KMS-11 (cell line): ENCODE results near the gene GLRB.

Experiments used
- H2AFZ ChIP-seq: fragments of 200-600 bp; sonication (generic); 2 replicates; pipeline ENCODE4 v1.6.1; 2016; ENCODE audit warnings: antibody characterized with exemption, mixed run types, low read depth
- H3K27ac ChIP-seq: fragments of 200-600 bp; sonication (generic); 2 replicates; pipeline ENCODE4 v1.6.1; 2016; ENCODE audit warnings: mild to moderate bottlenecking, mixed run types
- H3K27me3 ChIP-seq: fragments of 200-600 bp; sonication (generic); 2 replicates; pipeline ENCODE4 v1.6.1; 2017; ENCODE audit warnings: mild to moderate bottlenecking, low read depth, mixed run types, moderate library complexity; ENCODE audit not compliant: insufficient read depth
- H3K36me3 ChIP-seq: fragments of 200-600 bp; sonication (generic); 2 replicates; pipeline ENCODE4 v1.6.1; 2017; ENCODE audit warnings: mild to moderate bottlenecking, mixed run types; ENCODE audit not compliant: insufficient read depth
- H3K4me1 ChIP-seq: fragments of 200-600 bp; sonication (generic); 2 replicates; pipeline ENCODE4 v1.6.1; 2016; ENCODE audit warnings: mild to moderate bottlenecking, low read depth, mixed run types; ENCODE audit not compliant: poor library complexity, severe bottlenecking
- H3K4me2 ChIP-seq: fragments of 200-600 bp; sonication (generic); 2 replicates; pipeline ENCODE4 v1.7.0; 2016; ENCODE audit warnings: mild to moderate bottlenecking, mixed run types
- H3K4me3 ChIP-seq: fragments of 200-600 bp; sonication (generic); IDR thresholded peaks from 2 replicates; pipeline ENCODE4 v1.6.1; 2017; ENCODE audit warnings: low read depth, low read length, mixed read lengths; ENCODE audit not compliant: insufficient read depth
- H3K79me2 ChIP-seq: fragments of 200-600 bp; sonication (generic); 2 replicates; pipeline ENCODE4 v1.6.1; 2016; ENCODE audit warnings: low read depth, mixed run types; ENCODE audit not compliant: insufficient read depth
- H3K9ac ChIP-seq: fragments of 200-600 bp; sonication (generic); 2 replicates; pipeline ENCODE4 v1.6.1; 2016; ENCODE audit warnings: mild to moderate bottlenecking, mixed run types
- H4K20me1 ChIP-seq: fragments of 200-600 bp; sonication (generic); 2 replicates; pipeline ENCODE4 v1.6.1; 2016; ENCODE audit warnings: mild to moderate bottlenecking, mixed run types; ENCODE audit not compliant: insufficient read depth
- TF ChIP-seq, protein P1 (sequence below): fragments of 200-600 bp; sonication (generic); conservative IDR thresholded peaks from 2 replicates; pipeline ENCODE4 v1.6.1; 2017; ENCODE audit warnings: low read depth, mild to moderate bottlenecking, antibody characterized with exemption, low read length, moderate library complexity, mixed read lengths

Gene GLRB

DNA sequence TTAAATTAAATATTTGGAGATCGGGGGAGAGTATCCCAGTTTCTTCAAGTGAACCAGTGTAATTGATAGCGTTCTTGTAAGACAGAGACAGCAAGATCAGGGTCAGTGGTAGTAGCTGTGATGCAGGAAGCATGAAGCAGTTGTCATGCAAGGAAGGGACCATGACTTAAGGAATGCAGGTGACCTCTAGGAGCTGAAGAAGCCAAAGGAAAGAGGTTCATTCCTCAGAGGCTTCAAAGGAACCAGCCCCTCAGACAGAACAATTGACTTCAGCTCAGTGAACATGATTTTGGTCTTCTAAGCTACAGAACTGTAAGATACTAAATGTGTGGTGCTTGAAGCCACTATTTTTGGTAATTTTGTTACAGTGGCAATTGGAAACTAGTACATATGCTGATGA lies 51.6 kb downstream of the GLRB start:
- Histone ChIP-seq H3K27me3 (no peaks in the 10 kb centered on the region), H3K4me3 (no peak overlapping the region), H3K4me1 (peaks cover 5% of the 10 kb centered on the region), H3K4me2 (no peak overlapping the region), H4K20me1 (no peaks in the 10 kb centered on the region), H3K9ac (no peak overlapping the region), H2AFZ (no peak overlapping the region), H3K79me2 (no peaks in the 10 kb centered on the region), H3K36me3 (no peaks in the 10 kb centered on the region), H3K27ac (no peak overlapping the region)
- TF ChIP-seq, protein P1, sequence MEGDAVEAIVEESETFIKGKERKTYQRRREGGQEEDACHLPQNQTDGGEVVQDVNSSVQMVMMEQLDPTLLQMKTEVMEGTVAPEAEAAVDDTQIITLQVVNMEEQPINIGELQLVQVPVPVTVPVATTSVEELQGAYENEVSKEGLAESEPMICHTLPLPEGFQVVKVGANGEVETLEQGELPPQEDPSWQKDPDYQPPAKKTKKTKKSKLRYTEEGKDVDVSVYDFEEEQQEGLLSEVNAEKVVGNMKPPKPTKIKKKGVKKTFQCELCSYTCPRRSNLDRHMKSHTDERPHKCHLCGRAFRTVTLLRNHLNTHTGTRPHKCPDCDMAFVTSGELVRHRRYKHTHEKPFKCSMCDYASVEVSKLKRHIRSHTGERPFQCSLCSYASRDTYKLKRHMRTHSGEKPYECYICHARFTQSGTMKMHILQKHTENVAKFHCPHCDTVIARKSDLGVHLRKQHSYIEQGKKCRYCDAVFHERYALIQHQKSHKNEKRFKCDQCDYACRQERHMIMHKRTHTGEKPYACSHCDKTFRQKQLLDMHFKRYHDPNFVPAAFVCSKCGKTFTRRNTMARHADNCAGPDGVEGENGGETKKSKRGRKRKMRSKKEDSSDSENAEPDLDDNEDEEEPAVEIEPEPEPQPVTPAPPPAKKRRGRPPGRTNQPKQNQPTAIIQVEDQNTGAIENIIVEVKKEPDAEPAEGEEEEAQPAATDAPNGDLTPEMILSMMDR: no peak

- no peaks in the 10 kb centered on the region for H4K20me1 ChIP-seq
- TF ChIP-seq, protein P1: peak; percentile 39; the same call in 1 of the 2 replicates
- H3K27ac ChIP-seq: no peak overlapping the region
- no peaks in the 10 kb centered on the region for H3K79me2 ChIP-seq
- H3K4me3 ChIP-seq: no peak overlapping the region
- H3K4me1 ChIP-seq: no peaks in the 10 kb centered on the region
- no peaks in the 10 kb centered on the region for H3K36me3 ChIP-seq
- no peak overlapping the region for H3K4me2 ChIP-seq
- H2AFZ ChIP-seq: no peak overlapping the region
- no peak overlapping the region for H3K9ac ChIP-seq
- H3K27me3 ChIP-seq: no peaks in the 10 kb centered on the region
Measured at GRCh38 chr4:157128395-157128794, 52.4 kb downstream of the GLRB start.

DNA sequence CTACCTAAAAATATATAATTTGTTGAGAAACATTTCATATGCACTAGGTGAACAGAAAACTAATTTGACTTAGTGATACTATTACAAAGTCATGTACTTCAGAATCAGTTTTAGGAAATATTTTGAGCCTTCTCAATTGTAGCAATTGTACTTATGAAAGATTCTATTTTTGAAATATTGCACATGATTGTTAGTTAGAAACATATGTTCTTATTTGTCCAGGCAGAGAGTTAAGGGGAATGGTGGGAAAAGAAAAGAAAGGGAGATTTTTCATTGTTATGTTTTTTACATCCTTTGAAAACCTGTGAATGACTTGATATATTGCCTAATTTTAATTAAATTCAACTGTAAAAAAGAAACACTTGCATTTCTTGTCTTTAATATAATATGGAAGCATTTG lies 66.0 kb downstream of the GLRB start:
- TF ChIP-seq, protein P1: no peak
- no peak overlapping the region for H3K4me2 ChIP-seq
- H3K27ac ChIP-seq: no peak overlapping the region
- H3K27me3 ChIP-seq: no peaks in the 10 kb centered on the region
- no peak overlapping the region for H3K4me3 ChIP-seq
- H3K9ac ChIP-seq: no peak overlapping the region
- no peaks in the 10 kb centered on the region for H4K20me1 ChIP-seq
- no peaks in the 10 kb centered on the region for H3K4me1 ChIP-seq
- no peaks in the 10 kb centered on the region for H3K79me2 ChIP-seq
- no peaks in the 10 kb centered on the region; the same call in 1 of the 2 replicates for H3K36me3 ChIP-seq
- no peak overlapping the region for H2AFZ ChIP-seq

DNA sequence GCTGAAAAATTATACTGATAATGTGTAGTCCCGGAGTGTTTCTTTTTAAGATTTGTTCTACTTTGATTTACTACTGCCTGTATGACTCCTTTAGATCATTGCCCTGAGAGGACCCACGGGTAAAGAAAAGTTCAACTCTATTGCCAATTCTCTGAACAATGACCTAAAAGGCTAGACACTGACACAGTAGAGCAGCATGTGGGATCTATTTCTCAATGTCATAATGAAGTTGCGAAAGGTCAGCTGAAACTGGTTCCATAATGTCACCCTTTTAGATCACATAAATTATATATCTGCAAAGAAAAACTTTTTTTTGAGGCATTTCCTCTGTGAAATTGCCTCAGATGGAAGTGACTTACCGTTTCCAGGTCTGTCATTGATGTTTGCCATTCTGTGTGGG lies 67.4 kb downstream of the GLRB start:
- H3K4me3 ChIP-seq: no peak overlapping the region
- H3K79me2 ChIP-seq: no peaks in the 10 kb centered on the region
- H2AFZ ChIP-seq: no peak overlapping the region
- no peaks in the 10 kb centered on the region for H3K4me1 ChIP-seq
- no peak overlapping the region for H3K4me2 ChIP-seq
- no peaks in the 10 kb centered on the region for H4K20me1 ChIP-seq
- H3K9ac ChIP-seq: no peak overlapping the region
- TF ChIP-seq, protein P1: no peak
- no peaks in the 10 kb centered on the region; the same call in 1 of the 2 replicates for H3K36me3 ChIP-seq
- H3K27me3 ChIP-seq: no peaks in the 10 kb centered on the region
- no peak overlapping the region for H3K27ac ChIP-seq
